Jurkat, Clone E6-1 (cell line): ENCODE results near the gene NKAIN2.
"Not testable (repeated sequence)": the region's sequence is repeated elsewhere in the genome, so short reads cannot be mapped to it uniquely, and the experiment has no call there.

Source experiments
- DNase-seq: peaks from one replicate; pipeline ENCODE4 v3.0.0-alpha.2; 2011; ENCODE audit warnings: low read depth, low spot score
- H3K4me3 ChIP-seq: 2 replicates; pipeline ENCODE4 v1.5.1; 2011; ENCODE audit warnings: mild to moderate bottlenecking, low read length, control low read depth, moderate library complexity

The NKAIN2 gene

DNA sequence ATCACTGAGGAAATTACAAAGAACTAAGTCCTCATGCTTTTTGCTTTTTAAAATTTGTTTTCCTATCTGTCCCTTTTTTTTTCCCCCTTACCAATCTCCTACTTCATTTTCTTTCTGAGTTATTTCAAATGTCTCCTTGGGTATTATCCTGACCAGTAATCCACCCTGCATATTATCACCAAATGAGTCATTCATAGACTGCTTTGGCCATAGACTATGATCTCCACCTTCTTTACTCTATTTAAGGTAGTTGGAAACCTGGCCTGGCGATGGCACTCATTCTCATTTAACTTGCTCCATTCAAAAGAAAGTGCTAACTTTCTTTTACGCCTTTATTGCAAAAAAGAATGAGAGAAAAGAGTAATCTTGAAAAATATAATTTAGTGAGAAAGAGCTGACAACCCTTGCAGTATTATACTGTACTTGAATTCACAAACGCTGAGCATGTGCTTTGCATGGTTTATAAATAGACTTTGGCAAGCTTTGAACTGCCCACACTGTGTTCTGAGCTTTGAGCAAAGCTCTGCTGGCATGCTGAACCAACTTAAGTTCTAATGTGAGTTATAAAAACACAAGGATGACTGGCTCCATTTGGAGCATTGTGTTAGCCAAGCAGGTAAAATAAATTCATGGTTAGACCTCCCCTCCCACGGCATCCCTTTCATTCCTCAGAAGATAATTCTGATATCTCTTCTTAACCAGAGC lies 198.9 kb downstream of the NKAIN2 start:
- H3K4me3 ChIP-seq = no peak overlapping the region
- no peak for DNase-seq

DNA sequence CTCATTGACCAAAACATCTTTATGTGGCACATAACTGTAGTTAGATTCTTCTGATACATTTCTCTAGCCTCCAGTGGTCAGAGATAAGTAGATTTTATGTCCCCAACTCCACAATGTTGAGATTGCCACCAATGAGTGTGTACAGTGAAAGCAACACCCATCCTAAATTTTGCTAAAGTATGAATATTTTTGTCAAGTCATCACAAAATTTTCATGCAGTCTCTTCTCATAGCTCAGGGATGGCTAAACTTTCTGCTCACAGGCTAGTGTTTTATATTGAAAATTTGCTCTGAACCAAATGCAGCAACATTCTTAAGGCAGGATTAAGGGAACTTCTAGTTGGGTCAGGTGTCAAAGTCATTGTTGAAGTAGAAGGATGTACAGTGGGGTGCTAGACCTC lies 203.6 kb downstream of the NKAIN2 start:
- DNase-seq = no peak
- no peak overlapping the region for H3K4me3 ChIP-seq

DNA sequence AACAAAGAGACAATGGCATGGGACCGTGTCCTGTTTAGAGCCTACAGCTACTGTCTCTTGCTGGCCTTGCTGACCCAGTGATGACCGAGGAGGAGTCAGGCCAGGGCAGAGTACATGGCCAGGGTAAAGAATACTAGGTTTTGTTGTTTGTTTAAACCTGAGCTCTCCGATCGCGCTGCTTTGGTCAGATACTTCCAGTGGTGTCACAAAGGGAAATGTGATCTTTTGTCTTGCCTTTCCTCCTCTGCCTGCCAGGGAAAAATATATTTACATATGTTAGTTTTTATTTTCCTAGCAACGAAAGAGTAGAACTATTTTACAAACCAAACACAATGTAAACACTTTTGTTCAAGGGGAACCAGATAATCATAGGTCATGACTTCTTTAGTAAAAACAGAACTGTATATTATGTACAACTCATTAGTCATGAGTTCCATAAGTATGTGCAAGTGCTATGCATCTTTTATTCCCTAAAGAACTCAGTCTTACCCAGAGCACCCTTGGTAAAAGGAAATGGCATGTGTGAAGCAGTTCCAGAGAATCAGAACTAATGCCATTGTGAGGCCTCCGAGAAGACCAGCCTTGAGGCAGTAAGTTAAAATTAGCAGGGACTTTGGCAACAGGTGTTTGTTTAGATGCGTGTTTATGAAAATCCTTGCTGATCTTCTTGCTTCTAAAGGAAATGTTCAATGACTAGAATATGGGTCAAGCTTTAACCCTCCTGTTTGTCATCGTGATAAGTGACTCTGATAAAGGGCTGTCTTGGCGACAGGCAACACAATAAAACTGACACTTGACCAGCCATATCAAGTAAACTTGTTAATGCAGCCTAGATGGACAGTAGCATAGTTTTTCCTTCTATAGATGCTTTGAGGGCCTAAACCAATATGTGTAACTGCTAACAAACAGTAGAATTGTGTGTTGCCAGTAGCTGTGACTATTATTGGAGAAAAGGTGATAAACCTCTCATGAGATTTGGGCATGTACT lies 204.6 kb downstream of the NKAIN2 start:
- DNase-seq = no peak
- no peak overlapping the region for H3K4me3 ChIP-seq

DNA sequence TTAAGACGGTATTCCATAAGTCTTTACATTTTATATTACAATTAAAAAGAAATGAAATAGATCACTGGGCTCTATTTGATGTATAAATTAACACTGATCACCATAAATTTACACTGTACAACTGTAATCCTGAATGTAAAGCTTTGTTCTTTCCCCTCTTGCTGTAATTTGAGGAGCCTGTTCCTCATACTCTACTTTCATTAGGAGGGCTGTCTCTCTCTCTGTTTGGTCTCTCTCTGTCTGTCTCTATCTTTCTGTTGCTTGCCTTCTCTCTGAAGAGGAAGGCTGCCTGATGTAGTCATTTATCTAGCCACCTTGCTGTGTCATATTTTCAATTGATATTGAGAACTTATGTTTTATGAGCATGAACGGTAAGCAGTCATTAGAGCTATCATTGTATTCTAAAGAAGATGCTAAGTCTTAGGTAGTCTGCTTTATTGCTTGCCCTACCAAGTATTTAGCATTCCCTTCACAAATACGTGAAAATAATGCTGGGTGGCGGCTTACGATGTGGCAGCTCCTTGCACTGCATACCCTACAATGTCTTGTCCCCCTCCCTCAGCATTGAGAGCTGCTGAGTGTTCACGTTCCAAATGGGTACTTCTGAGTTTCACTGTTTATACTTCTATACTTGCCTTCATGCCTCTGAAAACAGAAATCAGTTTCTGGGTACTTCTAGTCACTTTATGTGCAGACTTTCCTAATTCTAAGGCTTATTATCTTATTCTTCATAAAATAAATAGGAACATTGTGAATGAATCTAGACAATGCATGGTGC lies 205.5 kb downstream of the NKAIN2 start:
- DNase-seq = no peak
- no peak overlapping the region for H3K4me3 ChIP-seq

DNA sequence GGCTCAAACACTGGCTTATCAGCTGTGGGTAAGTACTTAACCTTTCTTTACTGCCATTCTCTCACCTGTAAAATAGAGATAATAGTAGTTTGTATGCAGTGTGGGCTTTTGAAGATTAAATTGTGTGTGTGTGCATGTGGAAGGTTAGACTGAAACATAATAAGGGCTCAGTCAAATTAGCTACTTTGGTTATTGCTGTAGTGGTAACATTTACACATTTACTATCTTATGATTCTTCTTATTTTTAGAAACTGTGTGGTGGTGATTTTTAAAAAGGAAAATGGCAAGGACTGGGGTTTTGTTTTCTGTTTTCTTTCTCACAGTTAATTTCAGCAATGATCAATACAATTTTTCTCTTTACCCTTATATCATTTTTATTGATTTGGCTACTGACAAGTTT lies 206.9 kb downstream of the NKAIN2 start:
- DNase-seq = no peak
- no peak overlapping the region for H3K4me3 ChIP-seq

DNA sequence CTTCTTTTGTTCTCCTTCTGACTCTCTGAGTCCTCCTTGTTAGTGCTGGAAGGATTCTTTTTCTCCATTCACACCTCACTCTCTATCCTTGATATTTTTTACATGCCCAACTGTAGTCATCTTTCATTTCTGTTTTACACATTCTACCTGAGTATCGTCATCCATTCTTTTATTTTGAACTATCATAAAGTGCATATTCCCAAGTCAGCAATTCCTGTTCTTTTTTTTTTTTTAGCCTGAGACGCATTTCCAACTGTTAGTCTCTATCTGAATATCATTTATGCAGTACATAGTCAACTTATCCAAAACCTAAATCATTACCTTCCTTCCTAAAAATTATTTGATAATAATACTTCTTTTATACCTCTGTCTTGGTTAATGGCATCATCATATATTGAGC lies 207.5 kb downstream of the NKAIN2 start:
- no peak overlapping the region for H3K4me3 ChIP-seq
- no peak for DNase-seq

DNA sequence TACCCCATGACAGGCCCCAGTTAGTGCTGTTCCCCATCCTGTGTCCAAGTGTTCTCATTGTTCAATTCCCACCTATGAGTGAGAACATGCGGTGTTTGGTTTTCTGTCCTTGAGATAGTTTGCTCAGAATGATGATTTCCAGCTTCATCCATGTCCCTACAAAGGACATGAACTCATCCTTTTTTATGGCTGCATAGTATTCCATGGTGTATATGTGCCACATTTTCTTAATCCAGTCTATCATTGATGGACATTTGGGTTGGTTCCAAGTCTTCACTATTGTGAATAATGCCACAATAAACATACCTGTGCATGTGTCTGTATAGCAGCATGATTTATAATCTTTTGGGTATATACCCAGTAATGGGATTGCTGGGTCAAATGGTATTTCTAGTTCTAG lies 218.4 kb downstream of the NKAIN2 start:
- H3K4me3 ChIP-seq, DNase-seq: not testable (repeated sequence)

DNA sequence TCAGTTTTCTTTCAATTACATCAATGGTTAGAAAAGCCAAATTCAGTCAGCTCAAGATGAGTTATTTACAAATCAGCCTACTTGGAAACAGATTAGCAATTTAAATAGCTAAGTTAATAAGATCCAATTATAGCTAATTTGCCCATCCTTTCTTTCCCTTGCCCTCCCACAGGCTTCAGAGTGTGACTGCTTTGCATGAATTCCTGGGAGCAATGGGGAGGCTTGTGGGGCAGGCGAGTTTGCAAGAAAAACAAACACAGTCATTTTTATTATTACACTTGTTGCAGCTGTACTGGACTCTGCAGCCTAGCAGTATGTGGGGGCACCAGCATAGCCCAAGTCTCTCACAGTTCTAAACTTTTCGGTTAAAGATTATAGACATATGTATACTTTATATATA lies 219.0 kb downstream of the NKAIN2 start:
- H3K4me3 ChIP-seq = no peak overlapping the region
- DNase-seq = no peak

DNA sequence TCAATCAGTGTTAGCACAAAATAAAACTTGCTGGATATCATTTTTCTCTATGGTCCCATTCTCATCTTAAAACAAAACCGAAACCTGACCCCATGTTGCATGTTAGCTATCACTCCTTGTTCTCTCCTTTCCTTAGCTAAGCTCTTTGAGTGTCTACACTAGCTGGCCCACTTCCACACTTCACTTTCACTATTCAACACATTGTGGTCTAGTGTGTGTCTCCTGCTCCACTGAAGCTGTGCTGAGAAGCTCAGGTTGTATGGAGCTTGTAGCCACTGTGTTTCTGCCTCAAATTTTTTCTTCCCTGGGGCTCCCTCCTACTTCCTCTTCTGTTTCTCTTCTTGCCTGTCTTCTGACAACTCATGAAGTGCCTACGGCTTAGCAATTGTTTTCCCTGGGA lies 223.0 kb downstream of the NKAIN2 start:
- DNase-seq = no peak
- no peak overlapping the region; the same call in 1 of the 2 replicates for H3K4me3 ChIP-seq

DNA sequence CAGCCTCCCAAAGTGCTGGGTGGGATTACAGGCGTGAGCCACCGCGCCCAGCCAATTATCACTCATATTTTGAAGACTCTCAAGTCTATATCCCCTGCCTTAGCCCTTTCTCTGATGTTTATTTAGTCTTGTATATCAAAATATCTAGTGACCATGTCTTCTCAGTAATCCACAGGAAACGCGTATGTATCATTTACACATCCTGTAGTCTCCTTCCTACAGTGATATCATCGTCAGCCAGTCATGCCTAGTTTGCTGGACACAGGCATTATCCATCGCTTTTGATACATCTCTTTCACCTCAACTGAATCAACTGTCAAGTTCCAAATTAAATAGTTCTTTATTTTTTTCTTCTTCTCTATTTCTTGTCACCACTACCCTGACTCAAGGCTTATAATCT lies 223.7 kb downstream of the NKAIN2 start:
- DNase-seq = no peak
- no peak overlapping the region for H3K4me3 ChIP-seq

DNA sequence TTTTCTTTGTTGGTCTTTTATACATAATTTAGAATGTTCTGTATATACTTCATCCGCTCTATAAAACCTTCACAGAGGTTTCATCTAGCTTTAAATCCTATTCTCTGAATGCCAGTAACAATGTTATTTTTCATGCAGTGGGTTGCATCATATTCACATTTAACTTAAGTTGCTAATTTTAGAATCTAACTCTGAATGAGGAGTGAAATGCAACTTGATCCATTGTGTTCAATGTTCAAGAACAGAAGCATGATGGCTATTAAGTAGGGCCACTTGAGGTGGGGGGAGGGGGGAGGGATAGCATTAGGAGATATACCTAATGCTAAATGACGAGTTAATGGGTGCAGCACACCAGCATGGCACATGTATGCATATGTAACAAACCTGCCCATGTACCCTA lies 224.5 kb downstream of the NKAIN2 start:
- no peak for DNase-seq
- no peak overlapping the region for H3K4me3 ChIP-seq

DNA sequence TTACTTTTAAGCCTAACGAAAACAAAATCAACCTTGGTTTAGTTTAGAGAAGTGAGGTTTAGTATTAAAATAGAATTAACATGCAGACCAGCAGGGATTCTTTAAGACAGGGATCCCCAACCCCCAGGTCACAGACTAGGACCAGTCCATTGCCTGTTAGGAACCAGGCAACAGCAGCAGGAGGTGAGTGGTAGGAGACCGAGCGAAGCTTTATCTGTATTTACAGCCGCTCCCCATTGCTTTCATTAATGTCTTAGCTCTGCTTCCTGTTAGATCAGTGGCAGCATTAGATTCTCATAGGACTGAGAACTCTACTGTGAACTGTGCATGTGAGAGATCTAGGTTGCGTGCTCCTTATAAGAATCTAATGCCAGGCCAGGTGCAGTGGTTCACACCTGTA lies 225.9 kb downstream of the NKAIN2 start:
- no peak overlapping the region for H3K4me3 ChIP-seq
- no peak for DNase-seq

DNA sequence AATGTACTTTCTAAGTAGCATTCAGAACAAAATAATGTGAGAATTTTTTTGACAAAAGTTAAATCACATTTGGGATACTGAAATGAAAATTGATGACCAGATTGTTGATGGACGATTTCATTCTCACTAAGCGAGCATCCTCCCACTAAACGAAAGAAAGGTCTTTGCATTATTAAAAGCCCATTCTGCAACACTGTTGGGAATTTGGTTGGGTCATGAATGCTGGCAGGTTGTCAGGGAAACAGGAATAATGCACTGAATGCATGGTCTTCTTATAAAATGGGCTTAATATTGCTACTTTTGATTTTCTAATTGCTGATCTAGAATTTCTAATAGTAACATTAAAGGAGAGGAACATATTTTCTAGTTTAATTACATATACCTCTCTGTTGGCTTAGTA lies 229.8 kb downstream of the NKAIN2 start:
- no peak overlapping the region for H3K4me3 ChIP-seq
- DNase-seq = no peak

DNA sequence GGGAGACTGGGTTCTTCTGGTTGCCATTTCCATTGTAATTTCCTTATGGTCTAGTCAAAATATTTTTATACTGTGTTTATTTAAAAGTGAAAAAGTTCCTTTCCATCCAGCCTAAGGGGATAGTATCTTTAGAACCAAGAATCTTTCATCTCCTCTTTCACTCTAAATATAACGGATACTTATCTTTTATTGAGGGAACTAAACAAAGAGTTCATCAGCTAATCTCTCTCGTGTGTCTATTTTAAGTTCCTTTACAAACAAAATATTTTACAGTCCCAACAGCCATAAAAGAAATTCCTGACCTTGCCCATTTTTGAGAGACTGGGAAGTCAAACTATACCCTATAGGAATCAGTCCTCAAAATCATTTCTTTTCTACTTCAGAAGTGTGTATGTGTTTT lies 232.7 kb downstream of the NKAIN2 start:
- DNase-seq = no peak
- no peak overlapping the region for H3K4me3 ChIP-seq

DNA sequence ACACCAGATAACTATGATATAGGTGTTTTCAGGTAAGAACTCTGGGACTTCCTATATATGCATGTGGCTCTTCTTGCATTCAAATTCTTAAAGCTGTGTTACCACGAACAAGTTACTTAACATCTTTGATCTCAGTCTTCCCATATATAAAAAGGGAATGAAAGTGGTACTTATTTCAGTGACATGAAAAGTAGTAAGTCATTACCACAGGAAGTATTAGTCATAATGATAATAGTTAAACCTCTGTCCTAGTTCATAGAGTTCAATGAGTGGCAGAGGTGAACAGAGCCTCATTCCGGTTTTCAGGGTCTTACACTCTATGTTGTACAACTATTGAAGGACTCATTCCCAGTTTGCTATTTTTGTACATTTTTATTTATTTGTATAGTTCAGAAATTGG lies 237.0 kb downstream of the NKAIN2 start:
- DNase-seq = no peak
- H3K4me3 ChIP-seq = no peak overlapping the region

DNA sequence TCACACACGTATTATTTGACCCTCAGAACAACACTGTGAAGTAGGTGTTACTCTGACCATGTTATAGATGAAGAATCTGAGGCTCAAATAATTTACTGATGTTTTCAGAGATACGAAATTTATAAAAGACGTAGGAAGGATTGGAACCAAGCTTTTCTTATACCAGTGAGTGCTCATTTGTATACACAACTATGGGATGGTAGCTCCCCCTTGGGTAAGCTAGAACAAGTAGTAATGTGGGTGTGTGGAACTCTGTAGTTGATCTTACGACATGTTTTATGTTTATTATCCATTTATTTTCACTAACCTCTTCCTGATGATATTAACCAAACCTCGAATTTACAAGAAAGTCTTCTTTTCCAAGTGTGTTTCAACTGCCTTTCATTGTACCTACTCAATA lies 248.5 kb downstream of the NKAIN2 start:
- no peak overlapping the region for H3K4me3 ChIP-seq
- no peak for DNase-seq

DNA sequence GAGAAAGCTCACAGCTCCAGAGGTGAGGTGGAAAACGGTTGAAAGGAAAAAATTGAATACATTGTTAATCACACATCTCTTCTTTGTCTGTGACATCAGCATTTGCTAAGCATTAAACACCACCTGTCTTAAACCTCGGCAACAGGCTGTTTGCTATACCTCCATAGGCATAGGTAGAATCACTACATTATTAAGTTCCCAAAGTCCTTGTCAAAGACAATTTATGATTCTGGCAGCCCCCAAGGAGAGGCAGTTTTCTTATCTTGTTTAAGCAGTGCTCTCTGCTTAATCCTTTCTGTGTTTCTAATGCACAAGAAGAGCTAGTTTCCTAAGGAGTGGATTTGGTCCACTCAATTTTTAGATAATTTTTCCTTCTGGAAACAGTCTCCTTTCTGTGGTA lies 249.7 kb downstream of the NKAIN2 start:
- H3K4me3 ChIP-seq = no peak overlapping the region
- DNase-seq = no peak

DNA sequence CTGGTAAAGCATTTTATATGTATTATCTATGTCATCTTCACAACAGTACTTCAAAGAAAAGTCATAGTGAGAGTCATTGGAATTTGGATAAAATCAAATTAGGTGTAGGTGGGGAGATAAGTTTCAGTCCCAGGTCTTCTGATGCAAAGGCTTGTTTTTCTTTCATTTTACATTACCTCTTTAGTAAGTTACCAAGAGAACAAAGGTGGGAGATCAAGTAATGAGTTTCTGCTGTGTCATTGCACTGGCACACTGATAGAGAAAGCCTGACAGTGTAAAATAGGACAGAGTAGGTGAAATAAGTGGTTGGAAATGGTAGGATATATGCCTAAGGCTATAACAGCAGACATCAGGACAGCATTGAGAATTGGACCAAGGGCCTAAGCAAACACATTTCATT lies 250.4 kb downstream of the NKAIN2 start:
- no peak overlapping the region for H3K4me3 ChIP-seq
- DNase-seq = no peak

DNA sequence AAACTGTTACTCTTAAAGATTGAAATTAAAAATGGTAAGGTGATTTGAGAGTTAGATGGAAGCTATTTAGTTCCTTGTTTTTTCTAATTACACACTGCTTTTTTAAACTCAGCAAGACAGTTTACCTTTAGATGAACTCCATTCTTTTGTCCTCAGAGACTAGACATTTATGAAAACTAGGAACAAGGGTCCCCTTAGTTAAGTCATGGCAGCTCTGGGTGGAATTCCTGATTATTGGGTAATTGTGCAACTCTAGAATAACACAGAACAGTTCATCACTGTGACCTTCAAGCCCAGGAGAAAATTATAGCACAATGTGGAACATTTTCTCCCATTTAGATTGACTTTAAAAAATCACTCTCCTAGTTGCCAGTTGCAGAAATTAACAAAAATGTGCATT lies 251.7 kb downstream of the NKAIN2 start:
- no peak for DNase-seq
- no peak overlapping the region for H3K4me3 ChIP-seq

DNA sequence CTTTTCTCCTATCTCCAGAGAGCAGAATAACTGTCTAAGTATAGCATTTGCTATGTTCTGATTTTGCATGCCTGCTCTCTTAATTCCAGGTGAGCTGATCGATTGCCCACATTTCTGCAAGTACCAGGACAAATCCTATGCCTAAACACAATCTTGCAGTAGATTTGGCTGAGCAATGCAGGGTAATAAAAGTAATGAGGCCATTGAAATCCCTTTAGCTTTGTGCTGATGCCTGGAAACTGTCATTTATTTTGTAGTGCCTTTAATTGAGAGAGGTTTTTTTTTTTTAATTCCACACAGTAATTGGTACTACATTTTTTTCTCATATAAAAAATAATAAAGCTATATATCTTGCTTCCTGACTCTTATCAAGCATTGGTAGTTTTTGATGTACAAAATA lies 252.3 kb downstream of the NKAIN2 start:
- no peak overlapping the region for H3K4me3 ChIP-seq
- no peak for DNase-seq
